ENCODE results near the gene THEMIS2.
A peak's percentile ranks its signal among the peaks of the same experiment; 100 is the strongest.
"Not testable (repeated sequence)": the region's sequence is repeated elsewhere in the genome, so short reads cannot be mapped to it uniquely, and the experiment has no call there.

THEMIS2 gene

GRCh38 chr1:27872059-27872801 is at the start of gene THEMIS2:
TSS of gene THEMIS2 (plus strand) at chr1:27872544. CDS start at chr1:27872572, 28 bp downstream.
- DNase-seq (ENCODE audit: low read depth) = peak; percentile 73

GRCh38 chr1:27823784-27824183 is 48.6 kb upstream of the THEMIS2 start:
- DNase-seq (ENCODE audit: low read depth) = no peak

GRCh38 chr1:27824411-27824810 is 47.9 kb upstream of the THEMIS2 start:
- DNase-seq (ENCODE audit: low read depth) = no peak

- not testable (repeated sequence) for DNase-seq (ENCODE audit: low read depth)
Observed at GRCh38 chr1:27829339-27829960, 42.9 kb upstream of the THEMIS2 start.

- peak; percentile 87 for DNase-seq (ENCODE audit: low read depth)
Observed at GRCh38 chr1:27830621-27831440, 41.5 kb upstream of the THEMIS2 start, which contains the start of gene PPP1R8. TSS of gene PPP1R8 (plus strand) at chr1:27830782. CDS start at chr1:27830836, 54 bp downstream.

- DNase-seq (ENCODE audit: low read depth) = no peak
Observed at GRCh38 chr1:27831568-27832410, 40.6 kb upstream of the THEMIS2 start.

- no peak for DNase-seq (ENCODE audit: low read depth)
Observed at GRCh38 chr1:27832762-27833161, 39.6 kb upstream of the THEMIS2 start.

- no peak for DNase-seq (ENCODE audit: low read depth)
Observed at GRCh38 chr1:27833470-27833869, 38.9 kb upstream of the THEMIS2 start.

GRCh38 chr1:27835046-27835445 is 37.3 kb upstream of the THEMIS2 start:
- DNase-seq (ENCODE audit: low read depth) = no peak

- DNase-seq (ENCODE audit: low read depth) = no peak
Observed at GRCh38 chr1:27835501-27835900, 36.8 kb upstream of the THEMIS2 start.

GRCh38 chr1:27849951-27850350 is 22.4 kb upstream of the THEMIS2 start:
- no peak for DNase-seq (ENCODE audit: low read depth)

GRCh38 chr1:27855085-27855484 is 17.3 kb upstream of the THEMIS2 start:
- no peak for DNase-seq (ENCODE audit: low read depth)

- DNase-seq (ENCODE audit: low read depth) = no peak
Observed at GRCh38 chr1:27856561-27857343, 15.6 kb upstream of the THEMIS2 start.

- not testable (repeated sequence) for DNase-seq (ENCODE audit: low read depth)
Observed at GRCh38 chr1:27857552-27857951, 14.8 kb upstream of the THEMIS2 start.

- peak; percentile 76 for DNase-seq (ENCODE audit: low read depth)
Observed at GRCh38 chr1:27858072-27858948, 14.0 kb upstream of the THEMIS2 start.

GRCh38 chr1:27858949-27859576 is 13.3 kb upstream of the THEMIS2 start:
- DNase-seq (ENCODE audit: low read depth) = no peak

GRCh38 chr1:27861436-27861835 is 10.9 kb upstream of the THEMIS2 start:
- no peak for DNase-seq (ENCODE audit: low read depth)

- DNase-seq (ENCODE audit: low read depth) = no peak
Observed at GRCh38 chr1:27862004-27862403, 10.3 kb upstream of the THEMIS2 start.
